GM12874 (cell line): ENCODE results near the gene PSMB3.

Source experiments
- TF ChIP-seq, protein P1 (sequence below): IDR thresholded peaks from 2 replicates; pipeline ENCODE4 v1.5.1; 2011; ENCODE audit warnings: low read depth, mild to moderate bottlenecking, control low read depth, low read length, moderate library complexity; ENCODE audit not compliant: insufficient read depth

PSMB3 gene

DNA sequence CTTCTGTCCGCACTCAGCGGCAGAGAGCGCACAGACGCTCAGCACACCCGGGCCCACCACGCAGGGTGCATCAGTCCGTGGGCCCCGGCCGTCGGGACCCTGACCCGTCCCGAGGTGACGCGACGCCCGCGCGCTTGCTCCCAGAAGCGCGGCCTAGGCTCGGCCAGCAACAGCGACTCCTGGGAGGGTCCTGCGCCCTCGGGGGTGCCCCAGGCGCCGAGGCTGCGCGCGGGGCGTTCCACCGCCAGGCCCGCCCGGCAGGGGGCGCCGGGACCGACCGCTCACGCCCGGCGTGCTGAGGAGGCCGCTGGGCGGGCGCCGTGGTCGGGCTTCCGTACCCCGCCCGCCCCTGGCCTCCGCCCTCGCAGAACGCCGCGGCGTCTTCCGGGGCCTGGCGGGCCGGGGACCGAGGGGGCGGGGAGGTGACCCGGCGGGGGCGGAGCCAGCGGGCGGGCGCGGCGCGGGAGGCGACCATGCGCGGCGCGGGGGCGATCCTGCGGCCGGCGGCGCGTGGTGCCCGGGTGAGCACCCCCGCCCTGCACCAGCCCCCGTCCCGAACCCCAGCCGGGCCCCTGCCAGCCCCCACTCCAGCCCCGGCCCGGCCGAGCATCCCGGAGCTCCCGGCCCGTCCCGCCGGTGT is 22.5 kb upstream of the PSMB3 start, which contains the start of gene CISD3:
CISD3 (plus strand) TSS at position 456 of the 640 bp plus-strand sequence; CDS start at position 474, 18 bp downstream.
- TF ChIP-seq, protein P1, sequence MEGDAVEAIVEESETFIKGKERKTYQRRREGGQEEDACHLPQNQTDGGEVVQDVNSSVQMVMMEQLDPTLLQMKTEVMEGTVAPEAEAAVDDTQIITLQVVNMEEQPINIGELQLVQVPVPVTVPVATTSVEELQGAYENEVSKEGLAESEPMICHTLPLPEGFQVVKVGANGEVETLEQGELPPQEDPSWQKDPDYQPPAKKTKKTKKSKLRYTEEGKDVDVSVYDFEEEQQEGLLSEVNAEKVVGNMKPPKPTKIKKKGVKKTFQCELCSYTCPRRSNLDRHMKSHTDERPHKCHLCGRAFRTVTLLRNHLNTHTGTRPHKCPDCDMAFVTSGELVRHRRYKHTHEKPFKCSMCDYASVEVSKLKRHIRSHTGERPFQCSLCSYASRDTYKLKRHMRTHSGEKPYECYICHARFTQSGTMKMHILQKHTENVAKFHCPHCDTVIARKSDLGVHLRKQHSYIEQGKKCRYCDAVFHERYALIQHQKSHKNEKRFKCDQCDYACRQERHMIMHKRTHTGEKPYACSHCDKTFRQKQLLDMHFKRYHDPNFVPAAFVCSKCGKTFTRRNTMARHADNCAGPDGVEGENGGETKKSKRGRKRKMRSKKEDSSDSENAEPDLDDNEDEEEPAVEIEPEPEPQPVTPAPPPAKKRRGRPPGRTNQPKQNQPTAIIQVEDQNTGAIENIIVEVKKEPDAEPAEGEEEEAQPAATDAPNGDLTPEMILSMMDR = peak; percentile 87

DNA sequence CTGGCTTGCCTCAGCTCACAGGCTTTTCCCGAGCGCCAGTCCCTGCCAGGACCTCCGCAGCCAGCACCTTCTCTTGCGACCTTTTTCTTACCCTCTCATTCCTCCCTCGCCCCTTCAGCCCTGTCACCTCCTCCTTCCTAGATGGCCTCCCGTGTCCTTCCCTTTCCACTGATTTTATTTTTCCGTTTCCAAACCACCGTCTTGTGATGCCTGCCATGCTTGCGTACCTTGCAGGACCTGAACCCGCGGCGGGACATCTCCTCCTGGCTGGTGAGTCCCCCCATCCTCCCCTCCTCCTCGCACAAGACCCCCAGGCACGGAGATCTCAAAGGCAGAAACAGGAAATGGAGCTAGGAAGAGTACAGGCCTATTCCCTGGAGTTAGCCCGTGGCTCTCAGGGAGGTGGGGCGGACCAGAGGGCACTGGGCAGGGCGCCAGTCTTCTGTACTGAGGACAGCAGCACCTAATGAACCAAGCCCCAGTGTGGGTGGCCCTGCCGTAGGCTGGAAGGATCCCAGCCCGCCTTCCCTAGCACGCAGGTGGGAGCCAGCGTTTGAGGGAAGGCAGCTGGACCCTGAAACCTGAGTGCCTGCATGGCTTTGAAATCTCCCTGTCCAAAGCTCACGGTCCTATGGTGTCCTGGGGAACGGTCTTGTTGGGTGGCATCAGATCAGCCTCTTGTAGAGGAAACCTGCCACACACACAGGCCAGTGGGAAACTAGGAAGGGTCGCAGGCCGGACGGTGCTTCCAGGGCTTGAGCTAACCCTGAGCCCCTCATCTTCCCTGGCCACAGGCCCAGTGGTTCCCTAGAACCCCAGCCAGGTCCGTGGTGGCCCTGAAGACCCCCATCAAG is 21.8 kb upstream of the PSMB3 start:
- TF ChIP-seq, protein P1 = no peak

DNA sequence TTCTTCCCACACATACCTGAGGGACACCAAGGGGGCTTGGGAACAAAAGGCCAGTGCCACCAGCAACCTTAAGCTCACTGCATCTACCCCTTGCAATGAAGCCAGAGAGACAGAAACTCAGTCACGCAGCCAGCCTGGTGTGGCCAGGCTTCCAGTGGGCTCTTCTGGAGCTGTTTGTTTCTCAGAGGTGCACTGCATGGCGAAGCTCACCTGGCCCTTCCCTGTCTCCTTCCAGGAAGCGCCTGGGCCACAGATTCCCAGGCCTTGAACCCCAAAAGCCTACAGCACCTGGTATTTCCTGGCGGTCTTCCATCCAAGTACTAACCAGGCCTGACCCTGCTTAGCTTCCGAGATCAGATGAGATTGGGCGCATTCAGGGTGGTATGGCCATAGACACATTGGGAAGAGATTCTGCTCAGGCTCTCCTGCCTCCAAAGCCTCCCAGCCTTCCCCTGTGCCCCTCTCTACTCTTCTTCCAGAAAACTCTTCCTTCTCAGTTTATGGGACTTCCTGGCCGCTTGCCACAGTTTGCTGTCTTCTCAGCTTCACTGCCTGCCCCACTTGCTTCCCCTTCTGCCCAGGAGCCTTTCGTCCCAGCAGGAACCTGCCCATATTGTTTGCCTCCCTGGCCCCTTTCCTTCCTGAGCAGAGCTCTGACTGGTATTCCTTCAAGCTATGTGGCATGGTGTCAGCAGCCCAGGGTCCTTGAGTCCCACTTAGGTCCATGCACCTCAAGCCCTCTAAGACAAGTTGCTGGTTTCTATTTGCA is 20.8 kb upstream of the PSMB3 start:
- TF ChIP-seq, protein P1 = no peak

DNA sequence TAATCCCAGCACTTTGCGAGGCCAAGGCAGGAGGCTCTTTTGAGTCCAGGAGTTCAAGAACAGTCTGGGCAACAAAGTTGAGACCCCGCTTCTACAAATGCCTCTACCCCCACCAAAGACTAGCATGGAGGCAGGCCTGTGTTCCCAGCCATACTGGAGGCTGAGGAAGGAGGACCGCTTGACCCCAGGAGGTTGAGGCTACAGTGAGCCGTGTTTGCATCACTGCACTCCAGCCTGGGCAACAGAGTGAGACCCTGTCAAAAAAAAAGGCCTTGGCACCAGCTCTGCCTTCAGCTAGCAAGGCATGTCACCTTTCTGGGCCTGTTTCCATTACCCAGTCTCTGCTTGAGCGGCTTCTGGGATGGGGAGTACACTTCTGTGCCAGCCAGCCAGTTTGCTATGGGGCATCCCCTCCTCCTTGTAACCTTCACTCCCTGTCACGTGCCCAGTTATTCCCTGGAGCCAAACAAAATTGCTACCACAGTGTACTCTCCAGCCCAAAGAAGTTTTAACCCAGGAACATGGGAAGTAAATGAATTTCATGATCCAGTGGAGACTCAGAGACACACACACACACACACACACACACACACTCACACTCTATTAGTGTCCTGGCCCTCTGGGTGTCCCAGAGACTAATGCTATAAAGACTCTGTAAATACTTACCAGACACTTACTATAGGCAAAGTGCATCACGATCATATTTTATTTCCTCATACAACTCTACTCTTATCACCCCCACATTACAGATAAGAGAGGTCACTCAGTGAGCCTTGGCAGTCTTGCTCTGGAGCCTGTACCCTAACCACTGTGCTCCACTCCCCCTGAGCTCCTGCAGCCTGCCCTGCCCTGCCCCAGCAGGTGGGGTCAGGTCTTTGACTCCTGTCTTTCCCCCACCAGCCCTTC is 19.9 kb upstream of the PSMB3 start:
- TF ChIP-seq, protein P1 = no peak

DNA sequence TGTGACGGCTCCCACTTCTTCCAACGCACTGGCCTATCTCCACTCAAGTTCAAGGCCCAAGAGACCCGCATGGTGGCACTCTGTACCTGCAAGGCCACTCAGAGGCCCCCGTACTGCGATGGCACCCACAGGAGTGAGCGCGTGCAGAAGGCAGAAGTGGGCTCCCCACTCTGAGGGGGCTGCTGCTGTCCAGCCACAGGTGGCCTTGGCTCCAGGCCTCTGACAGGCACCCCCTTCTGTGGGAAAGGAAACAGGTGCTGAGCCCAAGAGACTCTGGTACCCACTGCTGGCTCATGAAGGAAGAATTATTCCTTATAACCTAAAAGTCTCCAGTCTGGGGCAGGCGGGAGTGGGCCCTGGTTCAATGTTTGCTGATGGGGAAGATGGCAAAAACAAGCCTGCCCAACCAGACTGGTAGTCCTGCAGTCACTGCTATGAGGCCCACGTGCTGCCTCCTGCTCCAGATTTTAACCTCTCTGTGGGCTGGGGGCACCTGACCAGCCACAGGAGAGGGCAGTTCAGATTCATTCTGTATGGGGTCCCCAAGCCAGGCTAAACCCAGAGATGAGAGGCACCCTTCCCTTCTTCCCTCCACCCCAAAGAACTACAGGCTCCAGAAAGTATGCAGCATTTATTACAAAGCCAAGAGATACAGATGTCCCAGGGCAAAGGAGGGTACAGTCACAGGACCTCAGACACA is 19.1 kb upstream of the PSMB3 start:
- TF ChIP-seq, protein P1 = no peak

DNA sequence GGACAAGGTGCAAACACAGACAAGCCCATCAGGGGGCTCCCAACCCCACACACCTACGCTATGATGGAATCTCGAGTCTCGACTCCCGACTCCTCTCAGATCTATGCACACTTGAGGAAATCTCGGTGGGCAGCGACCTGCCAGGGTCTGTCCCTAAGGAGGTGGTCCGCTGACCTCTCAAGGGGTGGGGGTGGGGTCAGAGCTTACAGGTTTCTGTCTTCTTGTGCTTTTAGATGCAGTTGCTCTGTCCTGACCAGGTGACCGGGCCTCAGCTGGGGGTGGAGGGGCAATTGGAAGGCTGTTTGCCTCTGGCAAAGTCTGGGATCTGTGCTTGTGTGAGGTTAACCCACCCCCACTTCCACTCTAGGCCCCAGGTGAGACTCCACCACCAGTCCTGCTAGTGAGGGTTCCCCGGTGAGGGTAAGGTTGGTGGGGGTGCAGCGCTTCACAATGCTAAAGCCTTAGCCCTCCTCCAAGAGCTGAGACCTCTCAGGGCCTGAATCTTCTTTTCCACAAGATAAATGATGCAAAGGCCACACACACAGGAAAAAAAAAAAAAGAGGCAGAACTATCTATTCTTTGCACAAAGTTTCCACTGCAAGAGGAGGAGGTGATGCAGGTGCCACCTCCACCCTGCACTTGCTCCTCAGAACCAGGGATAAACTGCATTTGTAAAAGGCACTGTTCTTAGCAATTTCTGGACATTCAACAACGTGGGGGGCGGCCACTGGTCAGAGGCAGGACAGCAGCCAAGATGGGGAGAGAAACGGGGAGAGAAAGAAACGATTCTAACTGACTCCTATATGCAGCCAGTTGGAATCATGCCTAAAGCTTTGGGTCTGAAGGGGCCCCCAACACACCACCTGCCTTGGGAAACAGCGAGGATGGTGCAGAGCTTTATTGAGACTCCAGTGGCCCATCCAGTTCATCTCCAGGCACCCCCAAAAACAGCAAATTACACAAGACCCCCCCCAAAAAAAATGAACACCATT is 18.3 kb upstream of the PSMB3 start:
- TF ChIP-seq, protein P1 = peak; percentile 29; the same call in 1 of the 2 replicates
